Colonic mucosa (tissue), 4 donors: ENCODE results near the gene LYPD5. TPM values are rescaled to one million over a fixed set of nuclear protein-coding genes. Genes with fewer than 3 reads are reported as not detected.
"Not testable (repeated sequence)": the region's sequence is repeated elsewhere in the genome, so short reads cannot be mapped to it uniquely, and the experiment has no call there.

Experiments used
- DNase-seq: peaks from one replicate; pipeline ENCODE4 v3.0.0-alpha.2; 2020
- H3K27ac ChIP-seq: fragments of 200-600 bp; one replicate; pipeline ENCODE4 v1.8.0; 2021
- H3K27me3 ChIP-seq: fragments of 200-600 bp; one replicate; pipeline ENCODE4 v1.8.0; 2021
- H3K36me3 ChIP-seq: fragments of 200-600 bp; one replicate; pipeline ENCODE4 v1.8.0; 2021
- H3K4me1 ChIP-seq: fragments of 200-600 bp; one replicate; pipeline ENCODE4 v1.8.0; 2021; ENCODE audit warnings: mild to moderate bottlenecking
- H3K4me3 ChIP-seq: fragments of 200-600 bp; one replicate; pipeline ENCODE4 v1.8.0; 2021
- H3K9ac ChIP-seq, 2 donors: one replicate each; pipeline ENCODE4 v1.7.0; 2013; ENCODE audit warnings: control low read depth in 2 of 2, low read depth in 2 of 2, low read length in 2 of 2
- H3K9me3 ChIP-seq: fragments of 200-600 bp; one replicate; pipeline ENCODE4 v1.8.0; 2021
- CTCF ChIP-seq: fragments of 200-600 bp; IDR thresholded peaks from one replicate; pipeline ENCODE4 v1.8.0; 2022; ENCODE audit warnings: antibody characterized with exemption, mild to moderate bottlenecking
- intact Hi-C: fragments of 100-400 bp; cut with DNase I; formaldehyde crosslinking; loops from one replicate; pipeline ENCODE4 v1.14.1; 2022
- total RNA-seq, 2 donors: library from RNA; stranded (reverse); fragmentation: NEBNext Ultra II Directional in 1 of 2; extraction: Animal tissue kit (Norgen Biotek cat#: 25700) in 1 of 2; gene quantifications; one replicate each; pipeline ENCODE4 v1.2.1, GENCODE V29; 2021
- donor health status: healthy.
- donor health status: DM: no; HTN: no; CAD: no.
- donor health status: DM: no; HTN: no; CAD: no.

Gene LYPD5
- total RNA-seq, 2 donors from 2014 or later = 3.3 to 3.9 TPM

DNA sequence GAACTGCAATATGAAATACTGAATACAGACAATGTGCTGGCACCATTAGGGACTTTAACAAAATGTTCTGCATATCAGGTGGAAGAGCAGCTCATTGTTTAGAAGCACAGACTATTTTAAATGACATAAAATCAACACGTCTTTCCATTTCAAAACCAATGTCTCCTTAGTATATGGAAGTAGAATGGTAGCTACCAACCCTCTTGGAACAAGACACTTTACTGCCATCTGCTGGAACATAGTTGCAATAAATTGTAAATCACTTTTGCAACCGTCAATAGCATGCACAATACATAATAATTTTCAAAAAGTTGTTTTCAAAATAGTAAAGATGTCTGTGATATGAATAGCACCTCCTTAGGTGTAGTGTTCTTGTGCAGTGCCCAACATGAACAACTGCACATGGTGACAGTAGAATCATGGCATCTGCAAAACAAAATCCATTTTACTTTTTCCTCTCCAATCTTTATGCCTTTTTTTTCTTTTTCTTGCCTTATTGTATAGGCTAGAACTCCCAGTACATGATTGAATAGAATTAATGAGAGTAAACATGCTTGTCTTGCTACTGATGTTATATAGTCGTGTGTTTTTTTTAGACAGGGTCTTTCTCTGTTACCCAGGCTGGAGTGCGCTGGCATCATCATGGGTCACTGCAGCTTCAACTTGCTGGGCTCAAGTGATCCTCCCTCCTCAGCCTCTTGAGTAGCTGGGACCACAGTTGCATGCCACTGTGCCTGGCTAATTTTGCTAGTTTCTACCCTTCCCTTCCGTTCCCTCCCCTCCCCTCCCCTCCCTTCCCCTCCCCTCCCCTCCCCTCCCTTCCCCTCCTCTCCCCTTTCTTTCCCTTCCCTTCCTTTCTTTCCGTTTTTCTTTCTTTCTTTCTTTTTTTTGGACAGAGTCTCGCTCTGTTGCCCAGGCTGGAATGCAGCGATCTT lies 7.8 kb upstream of the LYPD5 start:
- H3K36me3 ChIP-seq = no peaks in the 10 kb centered on the region
- DNase-seq = no peak
- no peaks in the 10 kb centered on the region for H3K9me3 ChIP-seq
- H3K4me1 ChIP-seq = no peaks in the 10 kb centered on the region
- intact Hi-C loops = loop anchor here (10.0 kb wide), 1 partner anchor 265 kb away; no protein-coding TSS in a partner anchor
- no peak overlapping the region for H3K4me3 ChIP-seq
- TF ChIP-seq CTCF = peak; percentile 57
- H3K9ac ChIP-seq = no peak overlapping the region
- no peak overlapping the region for H3K27ac ChIP-seq
- H3K27me3 ChIP-seq = no peaks in the 10 kb centered on the region

GRCh38 chr19:43807651-43808050 lies 5.4 kb upstream of the LYPD5 start:
- no peak for DNase-seq
- Histone ChIP-seq H3K4me3 (no peak overlapping the region), H3K27ac (no peak overlapping the region), H3K4me1 (no peaks in the 10 kb centered on the region), H3K9me3 (no peaks in the 10 kb centered on the region), H3K36me3 (no peaks in the 10 kb centered on the region), H3K9ac (no peak overlapping the region), H3K27me3 (no peaks in the 10 kb centered on the region)
- intact Hi-C loops = loop anchor here (10.0 kb wide), 1 partner anchor 263 kb away; no protein-coding TSS in a partner anchor
- TF ChIP-seq CTCF = no peak

- DNase-seq = no peak
- Histone ChIP-seq H3K36me3 (no peaks in the 10 kb centered on the region), H3K9me3 (no peaks in the 10 kb centered on the region), H3K9ac (no peak overlapping the region), H3K27me3 (no peaks in the 10 kb centered on the region), H3K27ac (no peak overlapping the region), H3K4me3 (no peak overlapping the region), H3K4me1 (no peaks in the 10 kb centered on the region)
- TF ChIP-seq CTCF = no peak
- intact Hi-C loops = loop anchor here (10.0 kb wide), 1 partner anchor 262 kb away; no protein-coding TSS in a partner anchor
These were observed 4.6 kb upstream of the LYPD5 start for GRCh38 chr19:43806848-43807247.

- not testable (repeated sequence) for H3K36me3 ChIP-seq, H3K4me1 ChIP-seq, H3K4me3 ChIP-seq, H3K27ac ChIP-seq, H3K9ac ChIP-seq, H3K9me3 ChIP-seq, H3K27me3 ChIP-seq, DNase-seq
- intact Hi-C loops = loop anchor here (10.0 kb wide), 1 partner anchor 262 kb away; no protein-coding TSS in a partner anchor
These were observed 4.2 kb upstream of the LYPD5 start for GRCh38 chr19:43806401-43806800.

DNA sequence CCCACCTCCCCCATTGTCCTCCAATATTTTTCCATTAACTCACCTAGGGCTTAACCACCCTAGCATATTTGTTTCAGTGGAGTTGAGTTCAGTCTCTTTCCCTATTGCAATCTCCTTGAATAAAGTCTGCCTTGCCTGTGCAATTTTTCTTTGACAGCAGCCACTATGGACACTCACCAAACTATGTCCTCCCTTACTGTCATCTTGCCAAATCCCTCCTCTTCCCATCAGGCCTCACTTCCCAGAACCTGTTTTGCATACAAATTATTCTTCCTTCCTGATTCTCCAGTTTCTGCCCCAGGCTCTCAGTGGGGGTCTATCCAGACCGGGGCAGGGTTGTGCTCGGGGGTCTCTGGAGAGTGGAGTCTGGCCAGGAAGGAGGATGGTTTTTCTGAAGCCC lies 2.2 kb upstream of the LYPD5 start:
- no peak for DNase-seq
- Histone ChIP-seq H3K9me3 (no peaks in the 10 kb centered on the region), H3K27ac (no peak overlapping the region), H3K36me3 (no peaks in the 10 kb centered on the region), H3K27me3 (no peaks in the 10 kb centered on the region), H3K4me3 (no peak overlapping the region), H3K9ac (no peak overlapping the region), H3K4me1 (no peaks in the 10 kb centered on the region)
- no peak for TF ChIP-seq CTCF
- intact Hi-C loops = loop anchor here (10.0 kb wide), 1 partner anchor 260 kb away; no protein-coding TSS in a partner anchor
